ENCODE measurements around the gene HOXA1.

- TF ChIP-seq CTCF (IDR thresholded peaks at IDR 0.05 in 4 of 5, conservative IDR thresholded peaks at IDR 0.05 in 1 of 5) (no peak), POLR2A (IDR thresholded peaks at IDR 0.05) (no peak)
Observed at GRCh38 chr7:27121684-27122076, 25.9 kb upstream of the HOXA1 start.

Measured in gastrocnemius medialis (tissue), 4 donors.